Measurements from ENCODE around the gene CYB561D1. TPM values are rescaled to one million over a fixed set of nuclear protein-coding genes. Genes with fewer than 3 reads are reported as not detected.

The CYB561D1 gene
- total and polyA plus RNA-seq, 10 of the 15 experiments (the other 5 are each of a cell fraction or from before 2014, with no cell fraction given), result 0.68 to 9.0 (median 3.3) TPM

DNA sequence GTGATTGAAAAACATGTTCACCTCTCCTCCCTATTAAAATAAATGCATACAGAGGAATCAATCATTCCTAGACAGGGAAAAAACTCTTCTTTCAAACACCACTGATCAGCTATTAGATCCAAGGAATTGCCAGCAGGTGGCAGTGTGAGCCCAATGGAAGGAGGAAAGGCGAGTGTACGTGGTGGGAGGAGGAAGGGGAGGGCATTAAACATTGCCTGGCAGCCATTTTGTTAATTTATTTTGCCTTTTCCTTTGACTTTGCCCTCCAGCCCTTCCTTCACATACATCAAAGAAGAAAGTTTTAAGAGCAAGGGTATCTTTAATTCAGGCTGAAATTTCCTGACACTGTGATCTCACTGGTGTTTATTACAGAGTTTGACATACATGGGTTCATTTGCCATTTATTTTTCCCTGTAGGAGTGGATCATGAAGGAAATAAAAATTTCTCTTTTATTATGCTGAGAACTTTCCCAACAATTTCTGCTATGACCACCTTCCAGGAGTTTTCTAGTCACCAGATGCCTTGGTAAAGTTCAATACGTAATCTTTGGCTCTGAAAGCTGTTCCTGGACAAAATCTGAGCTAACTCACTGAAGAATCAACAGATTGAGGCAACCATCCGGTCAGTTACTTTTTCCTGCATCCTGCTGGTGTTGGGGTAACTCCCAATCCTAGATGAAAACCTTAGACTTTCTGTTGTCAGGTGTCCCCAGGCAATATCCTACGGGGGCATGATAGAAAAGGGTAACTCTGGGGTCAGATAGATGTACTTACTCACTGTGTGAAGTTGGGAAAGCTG lies 52.6 kb downstream of the CYB561D1 start (continued):
- TF ChIP-seq MEF2A (IDR thresholded peaks at IDR 0.05; ENCODE audit: insufficient read depth, low read depth, low read length) (no peak; the same call in 1 of the 2 replicates), EZH2 (IDR thresholded peaks at IDR 0.05; ENCODE audit: borderline replicate concordance, control insufficient read depth, low read depth, low read length) (no peak), EP300 (IDR thresholded peaks at IDR 0.05; ENCODE audit: borderline replicate concordance in 1 of 2, control insufficient read depth in 1 of 2, low read depth in 2 of 2, low read length in 2 of 2) (no peak), ETV6 (conservative IDR thresholded peaks at IDR 0.05 in 1 of 2, IDR thresholded peaks at IDR 0.05 in 1 of 2; ENCODE audit: borderline replicate concordance in 1 of 2, low read depth in 1 of 2) (no peak), TAF1 (IDR thresholded peaks at IDR 0.05; ENCODE audit: borderline replicate concordance, low read depth, low read length) (no peak), NFXL1 (IDR thresholded peaks at IDR 0.05; ENCODE audit: borderline replicate concordance) (no peak), ZNF384 (IDR thresholded peaks at IDR 0.05; ENCODE audit: borderline replicate concordance, low read depth, low read length) (no peak), ZZZ3 (IDR thresholded peaks at IDR 0.05; ENCODE audit: control insufficient read depth, insufficient read length, low read depth) (no peak), FOS (IDR thresholded peaks at IDR 0.05; ENCODE audit: borderline replicate concordance, extremely low read depth, insufficient read length) (no peak), PML (IDR thresholded peaks at IDR 0.05; ENCODE audit: low read length) (peak; percentile 55; the same call in 1 of the 2 replicates), POU2F2 (IDR thresholded peaks at IDR 0.05; ENCODE audit: borderline replicate concordance, low read depth, low read length) (no peak), KDM1A (IDR thresholded peaks at IDR 0.05; ENCODE audit: borderline replicate concordance) (no peak), MTA2 (IDR thresholded peaks at IDR 0.05; ENCODE audit: low read depth) (no peak), NR2C2 (IDR thresholded peaks at IDR 0.05; ENCODE audit: borderline replicate concordance, control insufficient read depth, insufficient read length, low read depth) (no peak), SUPT20H (IDR thresholded peaks at IDR 0.05; ENCODE audit: borderline replicate concordance, control insufficient read depth, low read depth, low read length) (no peak), SP1 (IDR thresholded peaks at IDR 0.05; ENCODE audit: low read depth, low read length) (peak; percentile 22), YY1 (IDR thresholded peaks at IDR 0.05; ENCODE audit: low read depth, low read length) (peak; percentile 98), SREBF2 (IDR thresholded peaks at IDR 0.05; ENCODE audit: low read length) (no peak)
- TF ChIP-seq, protein P1, sequence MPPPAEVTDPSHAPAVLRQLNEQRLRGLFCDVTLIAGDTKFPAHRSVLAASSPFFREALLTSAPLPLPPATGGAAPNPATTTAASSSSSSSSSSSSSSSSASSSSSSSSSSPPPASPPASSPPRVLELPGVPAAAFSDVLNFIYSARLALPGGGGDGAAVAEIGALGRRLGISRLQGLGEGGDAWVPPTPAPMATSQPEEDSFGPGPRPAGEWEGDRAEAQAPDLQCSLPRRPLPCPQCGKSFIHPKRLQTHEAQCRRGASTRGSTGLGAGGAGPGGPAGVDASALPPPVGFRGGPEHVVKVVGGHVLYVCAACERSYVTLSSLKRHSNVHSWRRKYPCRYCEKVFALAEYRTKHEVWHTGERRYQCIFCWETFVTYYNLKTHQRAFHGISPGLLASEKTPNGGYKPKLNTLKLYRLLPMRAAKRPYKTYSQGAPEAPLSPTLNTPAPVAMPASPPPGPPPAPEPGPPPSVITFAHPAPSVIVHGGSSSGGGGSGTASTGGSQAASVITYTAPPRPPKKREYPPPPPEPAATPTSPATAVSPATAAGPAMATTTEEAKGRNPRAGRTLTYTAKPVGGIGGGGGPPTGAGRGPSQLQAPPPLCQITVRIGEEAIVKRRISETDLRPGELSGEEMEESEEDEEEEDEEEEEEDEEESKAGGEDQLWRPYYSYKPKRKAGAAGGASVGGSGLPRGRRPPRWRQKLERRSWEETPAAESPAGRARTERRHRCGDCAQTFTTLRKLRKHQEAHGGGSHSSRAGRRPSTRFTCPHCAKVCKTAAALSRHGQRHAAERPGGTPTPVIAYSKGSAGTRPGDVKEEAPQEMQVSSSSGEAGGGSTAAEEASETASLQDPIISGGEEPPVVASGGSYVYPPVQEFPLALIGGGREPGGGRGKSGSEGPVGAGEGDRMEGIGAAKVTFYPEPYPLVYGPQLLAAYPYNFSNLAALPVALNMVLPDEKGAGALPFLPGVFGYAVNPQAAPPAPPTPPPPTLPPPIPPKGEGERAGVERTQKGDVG (CRISPR knock-in tag; IDR thresholded peaks at IDR 0.05), result no peak
- TF ChIP-seq, protein P2, sequence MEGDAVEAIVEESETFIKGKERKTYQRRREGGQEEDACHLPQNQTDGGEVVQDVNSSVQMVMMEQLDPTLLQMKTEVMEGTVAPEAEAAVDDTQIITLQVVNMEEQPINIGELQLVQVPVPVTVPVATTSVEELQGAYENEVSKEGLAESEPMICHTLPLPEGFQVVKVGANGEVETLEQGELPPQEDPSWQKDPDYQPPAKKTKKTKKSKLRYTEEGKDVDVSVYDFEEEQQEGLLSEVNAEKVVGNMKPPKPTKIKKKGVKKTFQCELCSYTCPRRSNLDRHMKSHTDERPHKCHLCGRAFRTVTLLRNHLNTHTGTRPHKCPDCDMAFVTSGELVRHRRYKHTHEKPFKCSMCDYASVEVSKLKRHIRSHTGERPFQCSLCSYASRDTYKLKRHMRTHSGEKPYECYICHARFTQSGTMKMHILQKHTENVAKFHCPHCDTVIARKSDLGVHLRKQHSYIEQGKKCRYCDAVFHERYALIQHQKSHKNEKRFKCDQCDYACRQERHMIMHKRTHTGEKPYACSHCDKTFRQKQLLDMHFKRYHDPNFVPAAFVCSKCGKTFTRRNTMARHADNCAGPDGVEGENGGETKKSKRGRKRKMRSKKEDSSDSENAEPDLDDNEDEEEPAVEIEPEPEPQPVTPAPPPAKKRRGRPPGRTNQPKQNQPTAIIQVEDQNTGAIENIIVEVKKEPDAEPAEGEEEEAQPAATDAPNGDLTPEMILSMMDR (IDR thresholded peaks at IDR 0.05 in 2 of 3, conservative IDR thresholded peaks at IDR 0.05 in 1 of 3; ENCODE audit: control insufficient read depth in 2 of 3, extremely low read depth in 1 of 3, insufficient read depth in 1 of 3, low read depth in 3 of 3, low read length in 3 of 3), result peak; percentile 79 to 96 (median 81)
- TF ChIP-seq, protein P3, sequence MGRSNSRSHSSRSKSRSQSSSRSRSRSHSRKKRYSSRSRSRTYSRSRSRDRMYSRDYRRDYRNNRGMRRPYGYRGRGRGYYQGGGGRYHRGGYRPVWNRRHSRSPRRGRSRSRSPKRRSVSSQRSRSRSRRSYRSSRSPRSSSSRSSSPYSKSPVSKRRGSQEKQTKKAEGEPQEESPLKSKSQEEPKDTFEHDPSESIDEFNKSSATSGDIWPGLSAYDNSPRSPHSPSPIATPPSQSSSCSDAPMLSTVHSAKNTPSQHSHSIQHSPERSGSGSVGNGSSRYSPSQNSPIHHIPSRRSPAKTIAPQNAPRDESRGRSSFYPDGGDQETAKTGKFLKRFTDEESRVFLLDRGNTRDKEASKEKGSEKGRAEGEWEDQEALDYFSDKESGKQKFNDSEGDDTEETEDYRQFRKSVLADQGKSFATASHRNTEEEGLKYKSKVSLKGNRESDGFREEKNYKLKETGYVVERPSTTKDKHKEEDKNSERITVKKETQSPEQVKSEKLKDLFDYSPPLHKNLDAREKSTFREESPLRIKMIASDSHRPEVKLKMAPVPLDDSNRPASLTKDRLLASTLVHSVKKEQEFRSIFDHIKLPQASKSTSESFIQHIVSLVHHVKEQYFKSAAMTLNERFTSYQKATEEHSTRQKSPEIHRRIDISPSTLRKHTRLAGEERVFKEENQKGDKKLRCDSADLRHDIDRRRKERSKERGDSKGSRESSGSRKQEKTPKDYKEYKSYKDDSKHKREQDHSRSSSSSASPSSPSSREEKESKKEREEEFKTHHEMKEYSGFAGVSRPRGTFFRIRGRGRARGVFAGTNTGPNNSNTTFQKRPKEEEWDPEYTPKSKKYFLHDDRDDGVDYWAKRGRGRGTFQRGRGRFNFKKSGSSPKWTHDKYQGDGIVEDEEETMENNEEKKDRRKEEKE (IDR thresholded peaks at IDR 0.05), result no peak
